Measurements from ENCODE around the gene TRIM8.

DNA sequence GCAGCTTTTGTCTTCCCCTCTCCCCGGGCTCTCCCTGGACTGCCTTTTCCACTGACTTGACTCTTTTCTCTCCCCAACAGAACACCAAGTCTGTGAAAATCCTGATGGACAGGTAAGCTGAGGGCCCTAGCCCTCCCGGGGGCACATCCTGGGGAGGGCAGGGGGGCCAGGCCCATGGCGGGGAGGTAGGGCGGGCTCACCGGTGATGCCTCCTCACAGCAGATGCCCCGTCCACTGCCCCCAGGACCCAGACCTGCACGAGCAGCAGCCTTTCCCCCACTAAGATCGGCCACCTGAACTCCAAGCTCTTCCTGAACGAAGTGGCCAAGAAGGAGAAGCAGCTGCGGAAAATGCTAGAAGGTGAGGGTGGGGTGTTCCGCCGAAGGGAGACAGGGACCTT, 11.7 kb downstream of the TRIM8 start:
- no peak for TF ChIP-seq EZH2phosphoT487 (IDR thresholded peaks at IDR 0.05; ENCODE audit: borderline replicate concordance, low read length)
- TF ChIP-seq, protein P1, sequence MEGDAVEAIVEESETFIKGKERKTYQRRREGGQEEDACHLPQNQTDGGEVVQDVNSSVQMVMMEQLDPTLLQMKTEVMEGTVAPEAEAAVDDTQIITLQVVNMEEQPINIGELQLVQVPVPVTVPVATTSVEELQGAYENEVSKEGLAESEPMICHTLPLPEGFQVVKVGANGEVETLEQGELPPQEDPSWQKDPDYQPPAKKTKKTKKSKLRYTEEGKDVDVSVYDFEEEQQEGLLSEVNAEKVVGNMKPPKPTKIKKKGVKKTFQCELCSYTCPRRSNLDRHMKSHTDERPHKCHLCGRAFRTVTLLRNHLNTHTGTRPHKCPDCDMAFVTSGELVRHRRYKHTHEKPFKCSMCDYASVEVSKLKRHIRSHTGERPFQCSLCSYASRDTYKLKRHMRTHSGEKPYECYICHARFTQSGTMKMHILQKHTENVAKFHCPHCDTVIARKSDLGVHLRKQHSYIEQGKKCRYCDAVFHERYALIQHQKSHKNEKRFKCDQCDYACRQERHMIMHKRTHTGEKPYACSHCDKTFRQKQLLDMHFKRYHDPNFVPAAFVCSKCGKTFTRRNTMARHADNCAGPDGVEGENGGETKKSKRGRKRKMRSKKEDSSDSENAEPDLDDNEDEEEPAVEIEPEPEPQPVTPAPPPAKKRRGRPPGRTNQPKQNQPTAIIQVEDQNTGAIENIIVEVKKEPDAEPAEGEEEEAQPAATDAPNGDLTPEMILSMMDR (IDR thresholded peaks at IDR 0.05; ENCODE audit: low read depth, low read length, poor library complexity, severe bottlenecking): no peak
